B cell (primary cell): ENCODE measurements around the gene KIAA1217. TPM values are rescaled to one million over a fixed set of nuclear protein-coding genes. Genes with fewer than 3 reads are reported as not detected.

Experiments
- ATAC-seq: fragments of 200-7000 bp; cut with Tn5 transposase; one replicate; pipeline ENCODE4 v1.10.0; 2021; ENCODE audit warnings: low read depth, mild to moderate bottlenecking, moderate number of reproducible peaks, moderate library complexity
- CTCF ChIA-PET: fragments of 350-600 bp; sonication (Branson Sonifier 250); formaldehyde crosslinking; loops from one replicate; lab custom pipeline; 2021; ENCODE audit warnings: antibody characterized with exemption, inconsistent platforms; lab: Charles Lee
- POLR2A ChIA-PET: fragments of 350-600 bp; sonication (Branson Sonifier 250); formaldehyde crosslinking; loops from one replicate; lab custom pipeline; 2021; ENCODE audit warnings: antibody characterized with exemption; lab: Charles Lee
- DNase-seq: peaks from one replicate; pipeline ENCODE4 v3.0.0; 2013
- H2AFZ ChIP-seq: 2 replicates; pipeline ENCODE4 v1.6.1; 2012; ENCODE audit warnings: mild to moderate bottlenecking, low read depth, low read length; ENCODE audit not compliant: insufficient read depth, poor library complexity, severe bottlenecking
- H3K27ac ChIP-seq, 2 donors: 1 replicate in 1 of 2; 2 replicates in 1 of 2; pipeline ENCODE4 v1.5.1; 2012 to 2013; ENCODE audit warnings: low read length in 2 of 2, mild to moderate bottlenecking in 2 of 2, moderate library complexity in 1 of 2
- H3K27me3 ChIP-seq, 4 experiments: fragments of 200-600 bp in 1 of 4; sonication (generic) in 1 of 4; replicated peaks in 1 of 4; 1 replicate in 2 of 4; 2 replicates in 2 of 4; pipeline versions ENCODE4 v1.6.1 to v1.7.0; 2013 to 2016; ENCODE audit warnings: low read length in 3 of 4, mild to moderate bottlenecking in 2 of 4, mixed read lengths in 1 of 4, moderate library complexity in 1 of 4; ENCODE audit not compliant: insufficient read depth in 4 of 4, control insufficient read depth in 3 of 4; ENCODE audit errors: control extremely low read depth in 1 of 4
- H3K36me3 ChIP-seq, 2 experiments: replicated peaks in 1 of 2; 1 replicate in 1 of 2; 2 replicates in 1 of 2; pipeline versions ENCODE4 v1.6.1 to v1.7.1; 2013; ENCODE audit warnings: low read length in 1 of 2; ENCODE audit not compliant: insufficient read depth in 2 of 2, control insufficient read depth in 1 of 2; ENCODE audit errors: control extremely low read depth in 1 of 2, extremely low read depth in 1 of 2
- H3K4me1 ChIP-seq, 2 donors: fragments of 200-600 bp in 1 of 2; sonication (generic) in 1 of 2; 1 replicate in 1 of 2; 2 replicates in 1 of 2; pipeline versions ENCODE4 v1.5.1 to v1.6.1; 2013 to 2017; ENCODE audit warnings: low read length in 2 of 2; ENCODE audit not compliant: control insufficient read depth in 2 of 2, insufficient read depth in 2 of 2
- H3K4me2 ChIP-seq: replicated peaks from 2 replicates; pipeline ENCODE3; 2012; ENCODE audit warnings: mild to moderate bottlenecking, low read depth, low read length; ENCODE audit not compliant: poor library complexity, severe bottlenecking
- H3K4me3 ChIP-seq, 5 experiments: fragments of 200-600 bp in 1 of 5; sonication (generic) in 1 of 5; 1 replicate in 3 of 5; 2 replicates in 2 of 5; pipeline versions ENCODE4 v1.5.1 to v1.7.0; 2011 to 2016; ENCODE audit warnings: low read length in 4 of 5, mild to moderate bottlenecking in 4 of 5, low read depth in 2 of 5, control low read depth in 1 of 5, moderate library complexity in 1 of 5; ENCODE audit not compliant: insufficient read depth in 1 of 5; ENCODE audit errors: control extremely low read depth in 1 of 5, extremely low read depth in 1 of 5
- H3K79me2 ChIP-seq: fragments of 200-600 bp; sonication (generic); one replicate; pipeline ENCODE4 v1.6.0; 2016; ENCODE audit warnings: low read length; ENCODE audit not compliant: control insufficient read depth, insufficient read depth
- H3K9ac ChIP-seq: fragments of 200-600 bp; sonication (generic); 2 replicates; pipeline ENCODE4 v1.6.1; 2017; ENCODE audit warnings: mild to moderate bottlenecking, low read length, moderate library complexity
- H3K9me3 ChIP-seq, 3 donors: one replicate each; pipeline versions ENCODE4 v1.6.1 to v1.7.1; 2013; ENCODE audit warnings: low read length in 2 of 3; ENCODE audit not compliant: control insufficient read depth in 2 of 3, insufficient read depth in 1 of 3; ENCODE audit errors: control extremely low read depth in 1 of 3
- H4K20me1 ChIP-seq: 2 replicates; pipeline ENCODE4 v1.6.0; 2012; ENCODE audit warnings: mild to moderate bottlenecking, low read length; ENCODE audit not compliant: insufficient read depth, control insufficient read depth, poor library complexity, severe bottlenecking
- H3K27ac Mint-ChIP-seq: one replicate; pipeline ENCODE4 v1.8.0; 2021; ENCODE audit warnings: mixed read lengths
- H3K27me3 Mint-ChIP-seq: one replicate; pipeline ENCODE4 v1.8.0; 2021; ENCODE audit warnings: mixed read lengths
- H3K4me1 Mint-ChIP-seq: one replicate; pipeline ENCODE4 v1.8.0; 2021; ENCODE audit warnings: mixed read lengths
- H3K4me3 Mint-ChIP-seq: one replicate; pipeline ENCODE4 v1.8.0; 2021; ENCODE audit warnings: mixed read lengths
- H3K9me3 Mint-ChIP-seq: one replicate; pipeline ENCODE4 v1.8.0; 2022; ENCODE audit warnings: mixed read lengths; ENCODE audit not compliant: insufficient read depth
- CTCF ChIP-seq: fragments of 200-600 bp; IDR thresholded peaks from one replicate; pipeline ENCODE4 v1.8.0; 2022; ENCODE audit warnings: antibody characterized with exemption, mild to moderate bottlenecking
- EZH2 ChIP-seq: IDR thresholded peaks from 2 replicates; pipeline ENCODE4 v1.6.1; 2012; ENCODE audit warnings: borderline replicate concordance, low read depth, mild to moderate bottlenecking, moderate library complexity, low read length; ENCODE audit not compliant: insufficient read depth, poor library complexity, severe bottlenecking
- WGBS: methylation state at CpG from one replicate; pipeline ENCODE4 v1.1.5; 2013; ENCODE audit warnings: missing lambda C conversion rate; ENCODE audit not compliant: insufficient coverage; 5-methylcytosine and 5-hydroxymethylcytosine counted together
- intact Hi-C: fragments of 100-400 bp; cut with micrococcal nuclease; formaldehyde crosslinking; loops from one replicate; pipeline ENCODE4 v1.10.0; 2022
- polyA plus RNA-seq: library from polyadenylated mRNA; depleted of rRNA; stranded (reverse); fragments of >200 nt; gene quantifications from 2 replicates; pipeline ENCODE4 v1.2.3, GENCODE V29; 2012
- total RNA-seq, 2 donors: library from RNA; stranded (reverse); fragments of 120-200 nt in 1 of 2; gene quantifications; 1 replicate in 1 of 2; 2 replicates in 1 of 2; pipeline versions ENCODE4 v1.2.3 to v1.2.4, GENCODE V29; 2013 to 2022

KIAA1217 gene
- total and polyA plus RNA-seq, 2 donors (not counting 1 experiment from before 2014, with no cell fraction given), result 0.67 TPM; not detected in 1

- Histone ChIP-seq H2AFZ (no peak overlapping the region), H3K4me3 (no peak overlapping the region), H3K4me1 (no peaks in the 10 kb centered on the region), H4K20me1 (no peaks in the 10 kb centered on the region), H3K9ac (no peak overlapping the region), H3K27me3 (no peaks in the 10 kb centered on the region), H3K79me2 (no peaks in the 10 kb centered on the region), H3K9me3 (peaks cover 0 to 4% (median 0%) of the 10 kb centered on the region in 3 donors), H3K27ac (no peak overlapping the region), H3K36me3 (no peaks in the 10 kb centered on the region), H3K4me2 (no peak overlapping the region)
- no peak for TF ChIP-seq EZH2
- no peak for TF ChIP-seq CTCF
- DNase-seq (no peak), ATAC-seq (no peak)
- Mint-ChIP-seq H3K27me3 (no peaks in the 10 kb centered on the region), H3K4me1 (no peaks in the 10 kb centered on the region), H3K4me3 (no peak overlapping the region), H3K9me3 (no peaks in the 10 kb centered on the region), H3K27ac (no peak overlapping the region)
- ChIA-PET POLR2A (no interaction called here), CTCF (no interaction called here)
- no CpG with 5 or more reads among the region's 1 CpG for WGBS
- intact Hi-C loops, result no loop called here
Measured at GRCh38 chr10:24438800-24439199, 229.9 kb downstream of the KIAA1217 start.

GRCh38 chr10:24439935-24440334, 231.0 kb downstream of the KIAA1217 start:
- no peak overlapping the region for H3K27ac ChIP-seq
- intact Hi-C loops, result no loop called here

More at GRCh38 chr10:24439935-24440334, 231.0 kb downstream of the KIAA1217 start:
- TF ChIP-seq CTCF (no peak), EZH2 (no peak)
- 79% methylated on average over 4 of the region's 4 CpGs for WGBS
- ATAC-seq, result no peak
- Histone ChIP-seq H3K9me3 (no peaks in the 10 kb centered on the region), H4K20me1 (no peaks in the 10 kb centered on the region), H3K4me2 (no peak overlapping the region), H3K9ac (no peak overlapping the region), H3K27me3 (no peaks in the 10 kb centered on the region), H2AFZ (no peak overlapping the region), H3K4me1 (no peaks in the 10 kb centered on the region), H3K36me3 (no peaks in the 10 kb centered on the region), H3K79me2 (no peaks in the 10 kb centered on the region), H3K4me3 (no peak overlapping the region)
- no peaks in the 10 kb centered on the region for H3K4me1 Mint-ChIP-seq
- no peaks in the 10 kb centered on the region for H3K27me3 Mint-ChIP-seq
- POLR2A ChIA-PET, result no interaction called here
- H3K4me3 Mint-ChIP-seq, result no peak overlapping the region
- DNase-seq, result no peak
- CTCF ChIA-PET, result no interaction called here
- H3K9me3 Mint-ChIP-seq, result no peaks in the 10 kb centered on the region
- no peak overlapping the region for H3K27ac Mint-ChIP-seq
